Peyer's patch (tissue), 4 donors: ENCODE results near the gene STMN3.

ENCODE experiments used
- POLR2A ChIP-seq, 2 donors: fragments of 450-650 bp; IDR thresholded peaks; one replicate each; pipeline ENCODE4 v1.5.1; 2017; ENCODE audit warnings: antibody characterized with exemption in 2 of 2, mild to moderate bottlenecking in 2 of 2, moderate library complexity in 2 of 2
- TF ChIP-seq, protein P1 (sequence below), 6 experiments: fragments of 450-650 bp in 4 of 6; fragments of 200-600 bp in 2 of 6; sonication (generic) in 1 of 6; IDR thresholded peaks; one replicate each; pipeline ENCODE4 v1.5.1; 2017 to 2019; ENCODE audit warnings: antibody characterized with exemption in 6 of 6, mild to moderate bottlenecking in 3 of 6, moderate library complexity in 1 of 6

DNA sequence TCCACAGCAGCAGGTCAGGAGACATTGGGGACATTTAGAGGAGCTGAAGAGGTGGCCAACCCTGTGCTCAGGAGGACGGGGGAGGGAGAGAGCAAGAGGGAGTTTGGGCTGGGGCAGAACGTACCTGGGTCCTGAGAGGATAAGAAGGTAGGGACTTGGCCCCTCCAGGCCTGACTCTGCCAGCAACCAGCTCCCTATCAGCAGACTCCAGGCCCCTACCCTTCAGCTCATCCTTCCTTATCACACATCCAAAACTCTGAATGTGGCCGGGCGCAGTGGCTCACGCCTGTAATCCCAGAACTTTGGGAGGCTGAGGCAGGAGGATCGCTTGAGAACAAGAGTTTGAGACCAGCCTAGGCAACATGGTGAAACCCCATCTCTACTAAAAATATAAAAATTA, 5.0 kb downstream of the STMN3 start:
- TF ChIP-seq, protein P1, sequence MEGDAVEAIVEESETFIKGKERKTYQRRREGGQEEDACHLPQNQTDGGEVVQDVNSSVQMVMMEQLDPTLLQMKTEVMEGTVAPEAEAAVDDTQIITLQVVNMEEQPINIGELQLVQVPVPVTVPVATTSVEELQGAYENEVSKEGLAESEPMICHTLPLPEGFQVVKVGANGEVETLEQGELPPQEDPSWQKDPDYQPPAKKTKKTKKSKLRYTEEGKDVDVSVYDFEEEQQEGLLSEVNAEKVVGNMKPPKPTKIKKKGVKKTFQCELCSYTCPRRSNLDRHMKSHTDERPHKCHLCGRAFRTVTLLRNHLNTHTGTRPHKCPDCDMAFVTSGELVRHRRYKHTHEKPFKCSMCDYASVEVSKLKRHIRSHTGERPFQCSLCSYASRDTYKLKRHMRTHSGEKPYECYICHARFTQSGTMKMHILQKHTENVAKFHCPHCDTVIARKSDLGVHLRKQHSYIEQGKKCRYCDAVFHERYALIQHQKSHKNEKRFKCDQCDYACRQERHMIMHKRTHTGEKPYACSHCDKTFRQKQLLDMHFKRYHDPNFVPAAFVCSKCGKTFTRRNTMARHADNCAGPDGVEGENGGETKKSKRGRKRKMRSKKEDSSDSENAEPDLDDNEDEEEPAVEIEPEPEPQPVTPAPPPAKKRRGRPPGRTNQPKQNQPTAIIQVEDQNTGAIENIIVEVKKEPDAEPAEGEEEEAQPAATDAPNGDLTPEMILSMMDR (IDR thresholded peaks at IDR 0.05) = no peak
- TF ChIP-seq POLR2A (IDR thresholded peaks at IDR 0.05) = no peak
